Large intestine (tissue), 3 donors: ENCODE measurements around the gene GAD2. TPM values are rescaled to one million over a fixed set of nuclear protein-coding genes. Genes with fewer than 3 reads are reported as not detected.
A peak's percentile ranks its signal among the peaks of the same experiment; 100 is the strongest.

Source experiments
- DNase-seq, 2 donors: peaks; one replicate each; pipeline versions ENCODE4 v3.0.0 to v3.0.0-alpha.2; 2013
- H3K27ac ChIP-seq: one replicate; pipeline ENCODE4 v1.5.1; 2013; ENCODE audit warnings: low read length
- H3K27me3 ChIP-seq: 2 replicates; pipeline ENCODE4 v1.6.1; 2013; ENCODE audit warnings: low read length; ENCODE audit not compliant: control insufficient read depth, insufficient read depth
- H3K36me3 ChIP-seq: 2 replicates; pipeline ENCODE4 v1.6.1; 2013; ENCODE audit warnings: low read length; ENCODE audit not compliant: control insufficient read depth, insufficient read depth
- H3K4me1 ChIP-seq: one replicate; pipeline ENCODE4 v1.6.1; 2013; ENCODE audit warnings: low read length; ENCODE audit not compliant: control insufficient read depth, insufficient read depth
- H3K4me3 ChIP-seq: one replicate; pipeline ENCODE4 v1.5.1; 2013; ENCODE audit warnings: low read length
- H3K9me3 ChIP-seq: one replicate; pipeline ENCODE4 v1.6.1; 2013; ENCODE audit warnings: mild to moderate bottlenecking, low read depth, low read length, moderate library complexity; ENCODE audit not compliant: control insufficient read depth
- WGBS: methylation state at CpG from one replicate; pipeline ENCODE4 v1.1.5; 2013; ENCODE audit warnings: low lambda C conversion rate; ENCODE audit not compliant: insufficient coverage; 5-methylcytosine and 5-hydroxymethylcytosine counted together
- polyA plus RNA-seq: library from polyadenylated mRNA; unstranded; fragments of 120-200 nt; gene quantifications from one replicate; pipeline ENCODE4 v1.2.1, GENCODE V29; 2013

GAD2 gene
- polyA plus RNA-seq, 1 donor: 1.7 TPM

GRCh38 chr10:26251925-26252324 is 35.4 kb downstream of the GAD2 start:
- H3K9me3 ChIP-seq: no peaks in the 10 kb centered on the region
- DNase-seq: no peak
- H3K27ac ChIP-seq: no peak overlapping the region
- no CpG with 5 or more reads among the region's 6 CpGs for WGBS
- H3K4me3 ChIP-seq: no peak overlapping the region
- no peaks in the 10 kb centered on the region for H3K36me3 ChIP-seq
- no peaks in the 10 kb centered on the region for H3K27me3 ChIP-seq
- no peaks in the 10 kb centered on the region for H3K4me1 ChIP-seq

GRCh38 chr10:26254616-26255015 is 38.0 kb downstream of the GAD2 start:
- H3K4me1 ChIP-seq: no peaks in the 10 kb centered on the region
- WGBS: 100% methylated on average over 2 of the region's 7 CpGs
- H3K36me3 ChIP-seq: no peaks in the 10 kb centered on the region
- H3K9me3 ChIP-seq: no peaks in the 10 kb centered on the region
- no peaks in the 10 kb centered on the region for H3K27me3 ChIP-seq
- no peak overlapping the region for H3K27ac ChIP-seq
- no peak overlapping the region for H3K4me3 ChIP-seq
- DNase-seq: no peak

GRCh38 chr10:26259341-26259740 is 42.8 kb downstream of the GAD2 start:
- Histone ChIP-seq H3K9me3 (no peaks in the 10 kb centered on the region), H3K36me3 (no peaks in the 10 kb centered on the region), H3K27ac (no peak overlapping the region), H3K27me3 (no peaks in the 10 kb centered on the region), H3K4me3 (no peak overlapping the region), H3K4me1 (no peaks in the 10 kb centered on the region)
- no peak for DNase-seq
- 57% methylated on average over 1 of the region's 1 CpG for WGBS

- Histone ChIP-seq H3K4me3 (no peak overlapping the region), H3K4me1 (no peaks in the 10 kb centered on the region), H3K27me3 (peaks cover 3% of the 10 kb centered on the region), H3K36me3 (no peaks in the 10 kb centered on the region), H3K9me3 (no peaks in the 10 kb centered on the region), H3K27ac (no peak overlapping the region)
- WGBS: 6% methylated on average over 2 of the region's 8 CpGs
- peak; percentile 19 for DNase-seq
Measured at GRCh38 chr10:26269754-26270153, 53.2 kb downstream of the GAD2 start.

- no peaks in the 10 kb centered on the region for H3K9me3 ChIP-seq
- DNase-seq: no peak
- no peak overlapping the region for H3K27ac ChIP-seq
- WGBS: 100% methylated on average over 1 of the region's 5 CpGs
- H3K4me3 ChIP-seq: no peak overlapping the region
- no peaks in the 10 kb centered on the region for H3K4me1 ChIP-seq
- H3K27me3 ChIP-seq: peaks cover 3% of the 10 kb centered on the region
- no peaks in the 10 kb centered on the region for H3K36me3 ChIP-seq
Measured at GRCh38 chr10:26274391-26274790, 57.8 kb downstream of the GAD2 start.

GRCh38 chr10:26278295-26278694 is 61.7 kb downstream of the GAD2 start:
- no CpG with 5 or more reads among the region's 3 CpGs for WGBS
- peaks cover under 1% of the 10 kb centered on the region for H3K27me3 ChIP-seq
- no peak overlapping the region for H3K27ac ChIP-seq
- no peaks in the 10 kb centered on the region for H3K4me1 ChIP-seq
- H3K4me3 ChIP-seq: no peak overlapping the region
- no peak for DNase-seq
- H3K9me3 ChIP-seq: no peaks in the 10 kb centered on the region
- no peaks in the 10 kb centered on the region for H3K36me3 ChIP-seq

- H3K9me3 ChIP-seq: no peaks in the 10 kb centered on the region
- WGBS: 100% methylated on average over 1 of the region's 4 CpGs
- no peaks in the 10 kb centered on the region for H3K4me1 ChIP-seq
- H3K27me3 ChIP-seq: no peaks in the 10 kb centered on the region
- H3K4me3 ChIP-seq: no peak overlapping the region
- no peaks in the 10 kb centered on the region for H3K36me3 ChIP-seq
- no peak for DNase-seq
- H3K27ac ChIP-seq: no peak overlapping the region
Measured at GRCh38 chr10:26290236-26290635, 73.7 kb downstream of the GAD2 start.

GRCh38 chr10:26291721-26292480 is 75.3 kb downstream of the GAD2 start:
- WGBS: 83% methylated on average over 3 of the region's 13 CpGs
- Histone ChIP-seq H3K9me3 (no peaks in the 10 kb centered on the region), H3K4me1 (no peaks in the 10 kb centered on the region), H3K27ac (no peak overlapping the region), H3K4me3 (no peak overlapping the region), H3K36me3 (no peaks in the 10 kb centered on the region), H3K27me3 (no peaks in the 10 kb centered on the region)
- DNase-seq: no peak

GRCh38 chr10:26296360-26296759 is 79.8 kb downstream of the GAD2 start:
- no peak for DNase-seq
- H3K27ac ChIP-seq: no peak overlapping the region
- no peaks in the 10 kb centered on the region for H3K9me3 ChIP-seq
- no peaks in the 10 kb centered on the region for H3K4me1 ChIP-seq
- H3K36me3 ChIP-seq: no peaks in the 10 kb centered on the region
- no peaks in the 10 kb centered on the region for H3K27me3 ChIP-seq
- no peak overlapping the region for H3K4me3 ChIP-seq
- no CpG with 5 or more reads among the region's 3 CpGs for WGBS

- Histone ChIP-seq H3K36me3 (no peaks in the 10 kb centered on the region), H3K27me3 (no peaks in the 10 kb centered on the region), H3K9me3 (no peaks in the 10 kb centered on the region), H3K27ac (no peak overlapping the region), H3K4me1 (no peaks in the 10 kb centered on the region), H3K4me3 (no peak overlapping the region)
- WGBS: 80% methylated on average over 1 of the region's 2 CpGs
- no peak for DNase-seq
Measured at GRCh38 chr10:26300001-26300400, 83.4 kb downstream of the GAD2 start.

GRCh38 chr10:26303366-26303765 is 86.8 kb downstream of the GAD2 start:
- no peak overlapping the region for H3K4me3 ChIP-seq
- no peaks in the 10 kb centered on the region for H3K36me3 ChIP-seq
- no peak for DNase-seq
- H3K27me3 ChIP-seq: no peaks in the 10 kb centered on the region
- H3K9me3 ChIP-seq: no peaks in the 10 kb centered on the region
- H3K27ac ChIP-seq: no peak overlapping the region
- H3K4me1 ChIP-seq: no peaks in the 10 kb centered on the region
